NCI-H2107 treated with DMSO at 0.1 percent for 48 hours (cell line): ENCODE measurements around the gene COG2.
A peak's percentile ranks its signal among the peaks of the same experiment; 100 is the strongest.
"Not testable (repeated sequence)": the region's sequence is repeated elsewhere in the genome, so short reads cannot be mapped to it uniquely, and the experiment has no call there.

Experiments used
- DNase-seq: peaks from one replicate; lab custom pipeline; 2025; ENCODE audit not compliant: unreplicated experiment; lab: John Stamatoyannopoulos, UW

The COG2 gene

GRCh38 chr1:230674581-230674980 is 32.3 kb downstream of the COG2 start:
- DNase-seq = no peak

GRCh38 chr1:230677200-230677599 is 34.9 kb downstream of the COG2 start:
- no peak for DNase-seq

DNA sequence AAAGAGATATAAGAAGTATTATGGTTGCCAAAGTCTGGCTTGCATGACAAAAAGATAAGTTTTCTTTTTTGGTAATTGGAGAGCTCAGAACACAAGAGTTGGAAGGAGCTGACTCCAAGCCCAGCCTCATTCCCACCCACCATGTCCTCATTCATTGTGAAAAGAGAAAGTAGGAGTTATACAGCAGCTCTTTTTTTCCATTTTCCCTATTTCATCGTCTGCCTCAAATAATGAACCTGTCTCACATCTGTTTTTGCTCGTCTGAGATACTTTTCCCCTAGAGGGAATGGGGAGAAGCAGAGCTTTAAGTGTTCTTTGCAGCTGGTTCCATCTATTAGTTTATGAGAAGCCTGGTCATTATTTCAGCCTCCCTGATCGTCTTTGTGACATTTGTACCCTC is 36.9 kb downstream of the COG2 start:
- no peak for DNase-seq

DNA sequence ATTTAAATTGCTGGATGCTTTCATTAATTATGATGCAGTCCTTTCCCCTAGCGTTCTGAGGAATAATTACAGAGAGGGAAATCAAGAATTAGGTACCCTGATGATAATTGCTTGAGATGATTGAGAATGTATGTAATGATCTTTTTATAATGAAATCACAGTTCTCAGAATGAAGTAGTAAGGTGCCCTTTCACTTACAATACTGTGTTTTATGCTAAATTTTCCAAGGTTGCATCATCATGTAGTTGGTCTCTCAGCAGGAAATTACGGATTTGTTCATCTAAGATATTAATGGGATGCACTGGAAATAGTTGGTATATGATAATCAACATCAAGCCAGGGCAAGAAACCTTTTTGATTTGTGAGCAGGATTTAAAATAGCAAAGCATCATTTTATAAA is 37.5 kb downstream of the COG2 start:
- no peak for DNase-seq

DNA sequence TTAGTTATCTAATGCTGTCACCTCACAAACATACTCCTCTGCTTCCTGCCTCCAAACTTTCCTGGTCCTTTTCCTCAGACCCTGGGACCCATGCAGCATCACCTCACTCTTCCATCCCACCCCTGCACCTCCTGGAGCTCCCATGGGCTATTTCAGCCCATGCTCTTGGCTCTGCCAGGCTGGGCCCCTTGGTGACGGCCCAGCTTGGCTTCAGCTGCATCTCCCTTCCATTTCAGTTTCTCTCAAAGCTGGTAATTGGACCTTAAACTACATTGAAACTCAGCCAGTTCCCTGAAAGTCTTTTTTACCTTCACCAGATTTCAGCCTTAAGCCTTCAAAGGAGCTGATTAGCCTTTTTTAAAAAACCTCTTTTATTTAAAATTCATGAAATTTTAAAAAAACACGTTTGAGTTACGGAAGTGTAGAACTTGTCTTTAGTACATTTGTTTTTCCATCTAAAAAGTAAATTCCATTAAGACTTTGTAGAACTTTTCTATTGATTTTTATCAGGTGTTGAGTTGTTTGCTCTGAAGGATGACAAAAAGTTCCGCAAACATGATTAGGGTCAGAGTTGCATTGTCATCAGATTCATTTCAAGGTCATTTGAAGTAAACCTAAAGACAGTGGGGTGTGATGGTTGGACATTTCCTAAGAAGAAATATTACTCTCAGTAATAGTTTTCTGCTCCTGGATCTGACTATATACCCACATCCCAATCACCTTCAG is 38.2 kb downstream of the COG2 start:
- no peak for DNase-seq

DNA sequence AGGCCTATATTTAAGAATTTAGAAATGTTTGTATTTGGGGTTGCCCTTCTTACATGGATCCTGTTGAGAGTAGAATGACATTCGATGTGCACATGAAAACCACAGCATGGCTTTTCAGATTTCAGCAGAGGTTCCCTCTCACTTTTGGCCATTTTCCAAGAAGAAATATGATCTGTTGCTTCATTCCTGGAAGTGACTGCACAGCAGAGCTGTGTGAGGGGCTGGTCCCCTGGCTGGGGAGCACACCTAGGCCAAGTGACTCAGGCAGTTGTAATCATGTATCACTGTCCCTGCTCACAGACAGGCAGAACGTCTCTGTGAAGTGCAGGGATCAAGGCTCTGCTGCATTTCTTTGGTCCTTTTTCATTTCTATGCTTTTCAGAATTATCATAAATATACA is 39.3 kb downstream of the COG2 start:
- peak; percentile 86 for DNase-seq

DNA sequence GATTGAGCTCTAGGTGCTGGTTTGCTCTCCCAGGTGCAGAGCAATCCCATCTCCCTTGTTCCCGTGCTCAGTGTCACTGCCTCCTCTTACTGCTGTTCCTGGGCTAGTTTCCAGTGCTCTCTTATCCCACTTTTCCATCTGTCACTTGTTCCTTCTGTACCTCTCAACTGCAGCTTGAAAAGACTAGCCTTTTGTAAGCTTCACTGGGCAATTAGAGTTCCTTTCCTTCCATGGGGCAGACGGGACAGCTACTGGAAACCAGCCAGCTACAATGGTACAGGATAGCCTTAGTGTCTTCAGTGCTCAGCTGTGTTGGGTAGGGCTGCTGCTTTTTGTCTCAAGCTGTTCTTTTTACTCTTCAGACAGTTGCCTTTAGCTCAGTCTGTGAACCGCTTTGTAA is 40.0 kb downstream of the COG2 start:
- DNase-seq = no peak

GRCh38 chr1:230682882-230683610 is 40.8 kb downstream of the COG2 start:
- no peak for DNase-seq

DNA sequence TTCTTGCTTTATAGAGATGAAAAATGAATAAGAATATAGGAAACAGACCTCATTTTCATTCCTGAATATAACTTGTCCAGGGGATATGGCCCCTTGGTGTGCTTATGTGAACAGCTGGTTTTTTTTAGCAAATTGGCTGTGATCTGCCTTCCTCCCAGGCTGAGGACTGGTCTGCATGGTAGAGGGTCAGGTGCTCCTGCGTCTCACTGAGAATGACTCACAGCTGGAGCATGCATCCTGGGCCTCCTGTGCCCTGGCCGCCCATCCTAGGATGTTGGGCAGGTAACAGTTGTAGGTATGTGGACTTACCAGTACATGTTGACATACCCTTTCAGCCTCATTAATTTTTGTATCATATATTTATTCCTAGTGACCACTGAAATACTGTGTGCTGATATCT is 41.9 kb downstream of the COG2 start:
- DNase-seq = no peak

DNA sequence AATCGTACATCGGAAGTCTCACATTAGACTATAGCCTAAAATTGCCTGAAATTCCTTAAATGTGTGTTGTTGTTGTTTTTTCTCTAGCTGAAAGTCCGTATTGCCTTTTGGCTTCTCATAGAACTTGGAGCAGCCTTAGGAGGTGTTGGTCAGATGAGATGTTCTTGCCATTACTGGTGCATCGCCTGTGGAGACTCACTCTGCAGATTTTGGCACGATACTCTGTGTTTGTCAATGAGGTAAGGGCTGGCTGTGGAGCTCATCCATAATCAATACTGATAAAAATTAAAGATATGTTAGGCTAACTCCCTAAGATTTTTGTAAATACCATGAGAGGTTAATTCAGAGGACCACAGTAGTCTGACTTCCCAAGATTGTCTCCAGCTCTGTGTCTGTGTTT is 42.7 kb downstream of the COG2 start:
- no peak for DNase-seq

GRCh38 chr1:230686747-230687146 is 44.5 kb downstream of the COG2 start:
- DNase-seq = no peak

GRCh38 chr1:230690101-230690500 is 47.8 kb downstream of the COG2 start:
- no peak for DNase-seq

DNA sequence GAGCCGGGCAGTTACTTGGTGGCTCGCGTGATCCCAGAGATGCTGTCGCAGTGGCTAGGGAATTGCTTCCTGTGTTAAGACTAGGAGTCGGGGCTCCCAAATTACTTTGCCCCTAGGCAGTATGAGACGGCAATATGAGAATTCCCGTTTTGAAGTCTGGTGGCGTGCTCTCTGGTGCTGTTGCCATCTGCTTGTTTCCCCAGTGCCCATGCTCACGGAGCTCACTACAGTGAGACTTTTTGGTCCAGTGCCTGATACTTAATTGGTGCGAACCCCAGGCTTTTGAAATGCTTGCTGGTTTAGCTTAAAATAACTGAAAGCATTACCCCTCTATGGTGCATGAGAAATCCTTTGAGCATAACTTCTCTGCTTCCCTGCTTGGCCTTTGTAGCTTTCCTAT is 49.3 kb downstream of the COG2 start:
- DNase-seq = no peak

DNA sequence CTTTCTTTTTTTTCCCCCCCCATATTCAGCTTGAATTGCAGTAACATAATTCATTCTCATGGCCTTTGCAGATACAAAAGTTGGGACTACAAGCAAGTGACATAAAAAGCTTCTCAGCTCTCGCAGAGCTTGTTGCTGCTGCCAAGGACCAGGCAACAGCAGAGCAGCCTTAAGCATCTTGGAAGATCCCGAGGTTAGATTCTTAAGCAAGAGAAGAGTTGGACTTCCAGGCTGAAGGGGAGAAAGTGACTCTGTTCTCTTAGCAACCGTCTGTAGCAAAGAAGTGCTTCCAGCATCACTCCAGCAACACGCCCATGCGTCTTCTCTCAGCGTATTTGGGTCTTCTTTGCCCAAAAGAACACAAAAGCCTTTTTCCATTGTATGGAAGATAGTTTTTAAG is 50.9 kb downstream of the COG2 start:
- no peak for DNase-seq

- no peak for DNase-seq
Measured at GRCh38 chr1:230693777-230694176, 51.5 kb downstream of the COG2 start.

DNA sequence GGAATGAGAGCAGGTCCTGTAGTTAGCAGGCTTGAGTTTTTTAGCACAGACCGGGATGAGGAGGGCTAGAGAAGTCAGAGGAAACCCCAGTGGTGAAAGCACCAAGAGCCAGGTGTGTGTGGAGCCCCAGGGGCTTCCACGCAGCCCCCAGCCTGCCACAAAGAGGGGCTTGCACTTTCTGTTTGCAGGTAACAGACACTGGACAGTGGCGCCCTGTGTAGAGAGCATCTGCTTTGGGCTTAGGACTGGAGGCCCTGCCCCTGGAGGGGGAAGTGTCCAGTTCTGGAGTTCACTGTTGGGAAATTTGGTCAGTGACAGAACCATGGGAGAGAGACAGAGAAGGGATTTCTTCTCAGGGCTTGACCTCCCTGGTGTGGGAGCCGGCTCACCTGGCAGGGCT is 52.2 kb downstream of the COG2 start:
- DNase-seq = no peak

DNA sequence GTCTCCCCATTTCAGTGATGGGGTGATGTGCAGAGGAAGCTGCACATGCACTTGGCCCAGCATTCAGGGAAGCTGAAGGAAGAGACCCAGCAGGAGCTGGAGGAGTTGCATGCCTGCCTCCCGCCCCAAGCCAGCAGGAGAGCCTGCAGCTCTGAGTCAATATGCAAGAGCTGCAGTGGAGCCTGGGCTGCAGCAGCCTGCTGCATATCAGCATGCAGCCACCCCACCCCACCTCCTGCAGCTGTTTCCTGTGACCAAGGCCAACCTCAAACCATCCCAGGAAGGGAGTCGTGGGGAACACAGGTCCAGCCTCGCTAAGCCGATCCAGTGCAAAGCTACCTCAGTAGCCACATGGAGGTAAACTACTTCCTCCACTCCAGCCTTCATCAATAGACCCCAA is 52.7 kb downstream of the COG2 start:
- DNase-seq = no peak

- DNase-seq = no peak
Measured at GRCh38 chr1:230696218-230696617, 53.9 kb downstream of the COG2 start.

DNA sequence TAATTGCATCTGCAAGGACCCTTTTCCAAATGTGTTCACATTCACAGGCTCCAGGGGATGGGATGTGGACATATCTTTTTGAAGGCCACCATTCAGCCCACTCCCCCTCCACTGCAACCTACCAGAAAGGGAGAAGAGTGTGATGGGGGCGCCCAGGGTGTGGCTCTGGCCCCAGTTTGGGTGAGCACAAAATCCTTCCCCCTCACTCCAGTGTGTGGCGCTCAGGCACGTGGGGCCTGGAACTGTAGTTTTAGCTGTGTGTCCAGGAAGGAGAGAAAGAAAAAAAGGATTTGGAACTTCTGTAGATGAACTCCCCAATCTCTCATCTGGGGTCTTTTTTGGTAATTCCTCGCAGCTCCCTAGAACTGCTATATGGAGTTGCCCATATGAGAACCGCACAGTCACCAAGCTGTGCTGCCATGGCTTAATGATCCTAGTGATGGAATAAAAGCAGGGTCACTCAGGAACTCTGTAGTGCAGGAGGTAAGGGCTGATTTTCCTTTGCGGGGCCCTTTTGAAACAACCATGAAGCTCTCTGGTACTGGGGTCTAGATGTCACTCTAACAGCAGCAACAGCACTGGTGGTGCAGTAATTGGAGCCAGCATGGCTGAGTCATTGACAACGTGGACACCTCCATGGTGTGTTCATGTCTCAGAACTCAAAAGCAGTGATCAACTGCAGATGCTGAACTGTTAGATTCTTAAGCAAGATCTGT is 54.6 kb downstream of the COG2 start:
- no peak for DNase-seq

GRCh38 chr1:230698130-230698529 is 55.8 kb downstream of the COG2 start:
- DNase-seq = no peak

DNA sequence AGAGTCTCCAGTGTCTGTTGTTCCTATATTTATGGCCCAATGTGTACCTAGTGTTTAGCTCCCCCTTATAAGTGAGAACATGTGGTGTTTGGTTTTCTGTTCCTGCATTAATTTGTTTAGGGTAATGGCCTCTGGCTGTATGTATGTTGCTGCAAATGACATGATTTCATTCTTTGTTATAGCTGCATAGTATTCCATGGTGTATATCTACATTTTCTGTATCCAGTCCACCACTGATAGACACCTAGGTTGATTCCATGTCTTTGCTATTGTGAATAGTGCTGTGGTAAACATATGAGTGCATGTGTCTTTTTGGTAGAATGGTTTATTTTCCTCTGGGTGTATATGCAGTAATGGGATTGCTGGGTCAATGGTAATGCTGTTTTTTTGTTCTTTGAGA is 56.7 kb downstream of the COG2 start:
- not testable (repeated sequence) for DNase-seq

DNA sequence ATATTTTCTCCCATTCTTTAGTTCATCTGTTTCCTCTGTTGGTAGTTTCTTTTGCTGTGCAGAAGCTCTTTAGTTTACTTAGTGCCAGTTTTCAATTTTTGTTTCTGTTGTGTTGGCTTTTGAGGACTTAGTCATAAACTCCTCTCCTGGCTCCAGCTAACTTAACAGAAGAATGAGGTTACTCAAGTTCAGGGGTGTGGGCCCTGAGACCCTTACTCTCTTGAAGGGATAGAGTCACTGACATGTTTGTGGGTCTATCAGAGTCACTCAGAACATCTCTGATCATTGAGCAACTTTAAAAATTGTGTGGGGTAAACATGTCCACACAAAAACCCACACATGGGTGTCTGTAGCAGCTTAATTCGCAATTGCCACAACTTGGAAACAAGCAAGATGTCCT is 57.4 kb downstream of the COG2 start:
- DNase-seq = no peak
